Esophagus muscularis mucosa (tissue), 4 donors: ENCODE data around the gene COG1. TPM values are rescaled to one million over a fixed set of nuclear protein-coding genes. Genes with fewer than 3 reads are reported as not detected.
"Not testable (repeated sequence)": the region's sequence is repeated elsewhere in the genome, so short reads cannot be mapped to it uniquely, and the experiment has no call there.

Experiments used
- DNase-seq: peaks from one replicate; pipeline ENCODE4 v3.0.0-alpha.2; 2017; ENCODE audit errors: extremely low spot score
- H3K27ac ChIP-seq, 4 donors: fragments of 200-600 bp; sonication (generic); replicated peaks in 1 of 4; 1 replicate in 3 of 4; 2 replicates in 1 of 4; pipeline ENCODE4 v1.5.1; 2016 to 2019; ENCODE audit warnings: mild to moderate bottlenecking in 1 of 4
- H3K27me3 ChIP-seq, 4 donors: fragments of 200-600 bp; sonication (generic); one replicate each; pipeline versions ENCODE4 v1.5.1 to v1.6.0; 2016 to 2019
- H3K36me3 ChIP-seq, 4 donors: fragments of 200-600 bp; sonication (generic); one replicate each; pipeline ENCODE4 v1.5.1; 2016 to 2019
- H3K4me1 ChIP-seq, 4 donors: fragments of 200-600 bp; sonication (generic); one replicate each; pipeline ENCODE4 v1.5.1; 2016 to 2019
- H3K4me3 ChIP-seq, 4 donors: fragments of 200-600 bp; sonication (generic); 1 replicate in 2 of 4; 2 replicates in 2 of 4; pipeline ENCODE4 v1.5.1; 2016 to 2019; ENCODE audit warnings: mild to moderate bottlenecking in 4 of 4, moderate library complexity in 1 of 4
- H3K9me3 ChIP-seq, 4 donors: fragments of 200-600 bp; sonication (generic); 1 replicate in 3 of 4; 2 replicates in 1 of 4; pipeline ENCODE4 v1.5.1; 2016 to 2019
- EP300 ChIP-seq: sonication (generic); formaldehyde crosslinking; IDR thresholded peaks from one replicate; pipeline ENCODE4 v1.6.1; 2017; ENCODE audit warnings: antibody characterized with exemption
- POLR2A ChIP-seq: fragments of 450-650 bp; IDR thresholded peaks from one replicate; pipeline ENCODE4 v1.6.1; 2017; ENCODE audit warnings: antibody characterized with exemption, moderate library complexity, mild to moderate bottlenecking, low read depth
- POLR2AphosphoS5 ChIP-seq, 2 donors: sonication (generic); formaldehyde crosslinking; IDR thresholded peaks; one replicate each; pipeline ENCODE4 v1.6.1; 2017; ENCODE audit warnings: antibody characterized with exemption in 2 of 2
- WGBS: methylation state at CpG from one replicate; pipeline ENCODE4 v1.1.5; 2018; 5-methylcytosine and 5-hydroxymethylcytosine counted together
- intact Hi-C: fragments of 100-400 bp; cut with DNase I; formaldehyde crosslinking; loops from one replicate; pipeline ENCODE4 v1.15.1; 2023
- total RNA-seq, 4 donors: library from RNA; depleted of rRNA; stranded (reverse); fragments of >200 nt; gene quantifications; one replicate each; pipeline versions ENCODE4 v1.1.0 to v1.2.1, GENCODE V29; 2016
- TF ChIP-seq, protein P1 (sequence below), 3 experiments: fragments of 200-600 bp in 2 of 3; fragments of 450-650 bp in 1 of 3; sonication (generic) in 2 of 3; IDR thresholded peaks; one replicate each; pipeline ENCODE4 v1.5.1; 2017 to 2019; ENCODE audit warnings: antibody characterized with exemption in 3 of 3, mild to moderate bottlenecking in 2 of 3, moderate library complexity in 1 of 3

Gene COG1, protein sequence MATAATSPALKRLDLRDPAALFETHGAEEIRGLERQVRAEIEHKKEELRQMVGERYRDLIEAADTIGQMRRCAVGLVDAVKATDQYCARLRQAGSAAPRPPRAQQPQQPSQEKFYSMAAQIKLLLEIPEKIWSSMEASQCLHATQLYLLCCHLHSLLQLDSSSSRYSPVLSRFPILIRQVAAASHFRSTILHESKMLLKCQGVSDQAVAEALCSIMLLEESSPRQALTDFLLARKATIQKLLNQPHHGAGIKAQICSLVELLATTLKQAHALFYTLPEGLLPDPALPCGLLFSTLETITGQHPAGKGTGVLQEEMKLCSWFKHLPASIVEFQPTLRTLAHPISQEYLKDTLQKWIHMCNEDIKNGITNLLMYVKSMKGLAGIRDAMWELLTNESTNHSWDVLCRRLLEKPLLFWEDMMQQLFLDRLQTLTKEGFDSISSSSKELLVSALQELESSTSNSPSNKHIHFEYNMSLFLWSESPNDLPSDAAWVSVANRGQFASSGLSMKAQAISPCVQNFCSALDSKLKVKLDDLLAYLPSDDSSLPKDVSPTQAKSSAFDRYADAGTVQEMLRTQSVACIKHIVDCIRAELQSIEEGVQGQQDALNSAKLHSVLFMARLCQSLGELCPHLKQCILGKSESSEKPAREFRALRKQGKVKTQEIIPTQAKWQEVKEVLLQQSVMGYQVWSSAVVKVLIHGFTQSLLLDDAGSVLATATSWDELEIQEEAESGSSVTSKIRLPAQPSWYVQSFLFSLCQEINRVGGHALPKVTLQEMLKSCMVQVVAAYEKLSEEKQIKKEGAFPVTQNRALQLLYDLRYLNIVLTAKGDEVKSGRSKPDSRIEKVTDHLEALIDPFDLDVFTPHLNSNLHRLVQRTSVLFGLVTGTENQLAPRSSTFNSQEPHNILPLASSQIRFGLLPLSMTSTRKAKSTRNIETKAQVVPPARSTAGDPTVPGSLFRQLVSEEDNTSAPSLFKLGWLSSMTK
- 10 to 100 TPM; 19.1 to 36.5 (median 27.3) TPM for total RNA-seq

DNA sequence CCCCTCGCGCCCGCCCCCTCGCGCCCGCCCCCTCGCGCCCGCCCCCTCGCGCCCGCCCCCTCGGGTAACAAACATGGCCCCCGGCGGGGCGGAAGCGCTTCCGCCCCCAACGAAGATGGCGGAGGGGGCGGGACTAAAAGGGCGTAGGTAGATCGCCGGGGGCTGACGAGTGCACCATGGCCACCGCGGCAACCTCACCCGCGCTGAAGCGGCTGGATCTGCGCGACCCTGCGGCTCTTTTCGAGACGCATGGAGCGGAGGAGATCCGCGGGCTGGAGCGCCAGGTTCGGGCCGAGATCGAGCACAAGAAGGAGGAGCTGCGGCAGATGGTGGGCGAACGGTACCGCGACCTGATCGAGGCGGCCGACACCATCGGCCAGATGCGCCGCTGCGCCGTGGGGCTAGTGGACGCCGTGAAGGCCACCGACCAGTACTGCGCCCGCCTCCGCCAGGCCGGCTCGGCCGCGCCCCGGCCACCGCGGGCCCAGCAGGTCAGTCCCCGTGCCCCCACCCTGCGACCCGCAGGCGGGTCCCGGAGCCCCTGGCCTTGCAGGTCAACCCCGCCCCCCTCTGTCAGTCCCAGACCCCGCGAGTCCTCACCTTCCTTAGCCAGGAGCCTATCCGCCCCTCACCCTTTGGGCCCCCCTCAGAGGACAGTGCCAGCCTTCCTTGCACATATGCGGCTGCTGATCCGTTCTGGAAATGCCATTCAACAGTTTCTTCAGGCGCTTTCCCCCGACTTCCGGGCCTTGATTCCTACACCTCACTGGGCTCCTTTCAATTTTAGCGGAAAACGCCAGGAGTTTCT is at the start of gene COG1:
TSS of gene COG1 (plus strand) at position 162 of the 808 bp plus-strand sequence. CDS start at position 177, 15 bp downstream.
- H3K27me3 ChIP-seq, result no peaks in the 10 kb centered on the region
- WGBS, result under 1% methylated on average over 29 of the region's 84 CpGs
- H3K4me3 ChIP-seq, result peak within 1 kb of the TSS; percentile 82 to 99 (median 92)
- no peaks in the 10 kb centered on the region for H3K9me3 ChIP-seq
- peaks cover 11 to 23% (median 19%) of the 10 kb centered on the region in 4 donors for H3K36me3 ChIP-seq
- TF ChIP-seq POLR2A (no peak), POLR2AphosphoS5 (IDR thresholded peaks at IDR 0.05) (peak; percentile 45 to 69)
- TF ChIP-seq, protein P1, sequence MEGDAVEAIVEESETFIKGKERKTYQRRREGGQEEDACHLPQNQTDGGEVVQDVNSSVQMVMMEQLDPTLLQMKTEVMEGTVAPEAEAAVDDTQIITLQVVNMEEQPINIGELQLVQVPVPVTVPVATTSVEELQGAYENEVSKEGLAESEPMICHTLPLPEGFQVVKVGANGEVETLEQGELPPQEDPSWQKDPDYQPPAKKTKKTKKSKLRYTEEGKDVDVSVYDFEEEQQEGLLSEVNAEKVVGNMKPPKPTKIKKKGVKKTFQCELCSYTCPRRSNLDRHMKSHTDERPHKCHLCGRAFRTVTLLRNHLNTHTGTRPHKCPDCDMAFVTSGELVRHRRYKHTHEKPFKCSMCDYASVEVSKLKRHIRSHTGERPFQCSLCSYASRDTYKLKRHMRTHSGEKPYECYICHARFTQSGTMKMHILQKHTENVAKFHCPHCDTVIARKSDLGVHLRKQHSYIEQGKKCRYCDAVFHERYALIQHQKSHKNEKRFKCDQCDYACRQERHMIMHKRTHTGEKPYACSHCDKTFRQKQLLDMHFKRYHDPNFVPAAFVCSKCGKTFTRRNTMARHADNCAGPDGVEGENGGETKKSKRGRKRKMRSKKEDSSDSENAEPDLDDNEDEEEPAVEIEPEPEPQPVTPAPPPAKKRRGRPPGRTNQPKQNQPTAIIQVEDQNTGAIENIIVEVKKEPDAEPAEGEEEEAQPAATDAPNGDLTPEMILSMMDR (IDR thresholded peaks at IDR 0.05), result no peak
- peak within 1 kb of the TSS; percentile 80 to 93 (median 90) for H3K27ac ChIP-seq
- peaks cover 15 to 45% (median 31%) of the 10 kb centered on the region in 4 donors for H3K4me1 ChIP-seq
- intact Hi-C loops, result loop anchor here (1.0 kb wide), 1 partner anchor 39 kb away; a partner anchor contains a TSS
- peak; percentile 96 for DNase-seq

DNA sequence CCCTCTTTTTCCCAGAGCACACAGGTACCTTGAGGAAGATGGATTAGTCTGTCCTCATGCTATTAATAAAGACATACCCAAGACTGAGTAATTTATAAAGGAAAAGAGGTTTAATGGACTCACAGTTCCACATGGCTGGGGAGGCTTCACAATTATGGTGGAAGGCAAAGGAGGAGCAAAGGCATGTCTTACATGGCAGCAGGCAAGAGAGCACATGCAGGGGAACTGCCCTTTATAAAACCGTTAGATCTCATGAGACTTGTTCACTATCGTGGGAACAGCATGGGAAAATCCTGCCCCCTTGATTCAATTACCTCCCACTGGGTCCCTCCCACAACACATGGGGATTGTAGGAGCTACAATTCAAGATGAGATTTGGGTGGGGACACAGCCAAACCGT is 48.6 kb upstream of the COG1 start:
- H3K36me3 ChIP-seq, H3K4me1 ChIP-seq, H3K27ac ChIP-seq, H3K9me3 ChIP-seq, H3K4me3 ChIP-seq, intact Hi-C loops, DNase-seq: not testable (repeated sequence)
- 87% methylated on average over 3 of the region's 3 CpGs for WGBS
- peaks cover 0 to 47% (median 0%) of the 10 kb centered on the region in 4 donors for H3K27me3 ChIP-seq

DNA sequence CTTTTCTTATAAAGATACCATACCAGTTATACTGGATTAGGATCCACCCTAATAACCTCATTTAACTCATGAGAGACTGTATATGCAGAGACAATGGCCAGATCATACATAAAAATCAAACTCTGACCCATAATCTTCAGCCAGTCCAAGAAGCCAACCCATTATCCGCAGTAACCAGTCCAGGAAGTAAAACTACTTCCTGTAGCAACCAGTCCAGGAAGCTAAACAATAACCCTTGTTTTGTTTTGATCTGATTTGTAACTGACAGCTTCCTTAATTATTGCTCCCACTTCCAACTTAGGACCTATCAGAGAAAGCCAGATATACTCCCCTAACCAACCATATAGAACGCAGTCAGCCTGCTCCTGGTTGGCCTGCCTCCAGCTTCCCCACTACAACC is 47.2 kb upstream of the COG1 start:
- intact Hi-C loops, result no loop called here
- TF ChIP-seq, protein P1 (IDR thresholded peaks at IDR 0.05), result no peak
- TF ChIP-seq POLR2AphosphoS5 (IDR thresholded peaks at IDR 0.05) (no peak), POLR2A (no peak), EP300 (no peak)
- Histone ChIP-seq H3K4me3 (no peak overlapping the region), H3K27me3 (peaks cover 0 to 47% (median 0%) of the 10 kb centered on the region in 4 donors), H3K4me1 (no peaks in the 10 kb centered on the region), H3K27ac (no peak overlapping the region), H3K9me3 (no peaks in the 10 kb centered on the region), H3K36me3 (no peaks in the 10 kb centered on the region)
- DNase-seq, result no peak
- WGBS, result 79% methylated on average over 2 of the region's 2 CpGs

DNA sequence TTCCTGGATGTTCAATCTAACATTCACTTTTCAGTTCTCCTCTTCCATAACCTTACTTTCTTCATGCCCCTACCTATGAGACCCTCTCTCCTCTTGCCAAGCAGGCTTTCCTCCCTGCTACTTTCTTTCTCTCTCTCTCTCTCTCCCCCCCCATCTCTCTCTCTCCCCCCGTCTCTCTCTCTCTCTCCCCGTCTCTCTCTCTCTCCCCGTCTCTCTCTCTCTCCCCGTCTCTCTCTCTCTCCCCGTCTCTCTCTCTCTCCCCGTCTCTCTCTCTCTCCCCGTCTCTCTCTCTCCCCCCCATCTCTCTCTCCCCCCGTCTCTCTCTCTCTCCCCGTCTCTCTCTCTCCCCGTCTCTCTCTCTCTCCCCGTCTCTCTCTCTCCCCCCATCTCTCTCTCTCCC is 45.1 kb upstream of the COG1 start:
- H3K27ac ChIP-seq, DNase-seq, intact Hi-C loops, H3K4me1 ChIP-seq, H3K36me3 ChIP-seq, H3K9me3 ChIP-seq, H3K4me3 ChIP-seq: not testable (repeated sequence)
- 92% methylated on average over 7 of the region's 11 CpGs for WGBS
- peaks cover 0 to 35% (median 0%) of the 10 kb centered on the region in 4 donors for H3K27me3 ChIP-seq

DNA sequence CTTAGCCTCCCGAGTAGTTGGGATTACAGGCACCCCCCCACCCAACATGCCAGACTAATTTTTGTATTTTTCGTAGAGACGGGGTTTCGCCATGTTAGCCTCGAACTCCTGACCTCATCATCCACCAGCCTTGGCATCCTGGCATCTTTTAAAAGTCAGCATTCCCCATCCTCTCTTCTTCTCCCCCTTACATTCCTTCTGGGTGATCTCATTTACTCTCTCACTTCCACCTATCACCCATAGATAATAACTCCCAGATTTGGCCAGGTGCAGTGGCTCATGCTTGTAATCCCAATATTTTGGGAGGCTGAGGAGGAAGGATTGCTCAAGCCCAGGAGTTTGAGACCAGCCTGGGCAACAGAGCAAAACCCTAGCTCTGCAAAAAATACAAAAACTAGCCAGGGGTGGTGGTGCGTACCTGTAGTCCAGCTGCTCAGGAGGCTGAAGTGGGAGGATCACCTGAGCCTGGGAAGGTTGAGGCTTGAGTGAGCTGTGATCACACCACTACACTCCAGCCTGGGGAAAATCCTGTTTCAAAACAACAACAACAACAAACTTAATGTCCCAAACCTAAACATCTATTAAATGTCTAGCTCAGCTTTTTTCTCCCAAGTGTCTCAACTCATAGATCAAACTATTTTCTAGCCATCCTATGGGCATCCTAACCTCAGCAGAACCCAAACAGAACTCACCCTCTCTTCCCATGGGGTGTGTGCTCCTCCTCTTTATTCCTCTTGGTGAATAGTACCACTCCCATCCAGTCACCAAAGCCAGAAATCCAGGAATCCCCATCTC is 44.1 kb upstream of the COG1 start:
- no peaks in the 10 kb centered on the region for H3K9me3 ChIP-seq
- H3K36me3 ChIP-seq, result no peaks in the 10 kb centered on the region
- TF ChIP-seq POLR2A (no peak), POLR2AphosphoS5 (IDR thresholded peaks at IDR 0.05) (no peak), EP300 (no peak)
- TF ChIP-seq, protein P1 (IDR thresholded peaks at IDR 0.05), result no peak
- intact Hi-C loops, result no loop called here
- WGBS, result 72% methylated on average over 6 of the region's 6 CpGs
- H3K4me1 ChIP-seq, result no peaks in the 10 kb centered on the region
- no peak overlapping the region for H3K27ac ChIP-seq
- H3K4me3 ChIP-seq, result no peak overlapping the region
- no peak for DNase-seq
- peaks cover 0 to 35% (median 0%) of the 10 kb centered on the region in 4 donors for H3K27me3 ChIP-seq

DNA sequence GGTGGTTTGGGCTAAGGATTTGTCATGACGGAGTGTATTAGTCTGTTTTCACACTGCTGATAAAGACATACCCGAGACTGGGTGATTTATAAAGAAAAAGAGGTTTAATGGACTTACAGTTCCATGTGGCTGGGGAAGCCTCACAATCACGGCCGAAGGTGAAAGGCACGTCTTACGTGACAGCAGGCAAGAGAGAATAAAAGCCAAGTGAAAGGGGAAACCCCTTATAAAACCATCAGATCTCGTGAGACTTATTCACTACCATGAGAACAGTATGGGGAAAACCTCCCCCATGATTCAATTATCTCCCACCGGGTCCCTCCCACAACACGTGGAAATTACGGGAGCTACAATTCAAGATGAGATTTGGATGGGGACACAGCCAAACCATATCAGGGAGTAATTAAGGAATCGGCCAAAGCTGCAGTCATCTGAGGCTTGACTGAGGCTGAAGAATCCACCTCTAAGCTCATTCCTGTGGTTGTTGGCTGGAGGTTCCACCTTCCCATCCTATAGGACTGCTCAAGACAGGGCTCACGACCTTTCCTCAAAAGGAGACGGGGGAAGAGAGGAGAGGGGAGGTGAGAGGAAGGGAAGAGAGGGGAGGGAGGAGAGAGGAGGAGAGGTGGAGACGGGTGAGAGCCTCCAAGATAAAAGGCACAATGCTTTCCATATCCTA is 42.1 kb upstream of the COG1 start:
- intact Hi-C loops, H3K4me3 ChIP-seq, H3K9me3 ChIP-seq, H3K36me3 ChIP-seq, H3K4me1 ChIP-seq, H3K27ac ChIP-seq, DNase-seq: not testable (repeated sequence)
- 56% methylated on average over 14 of the region's 14 CpGs for WGBS
- H3K27me3 ChIP-seq, result peaks cover 0 to 35% (median 0%) of the 10 kb centered on the region in 4 donors
